GM12872 (cell line): ENCODE results near the gene TOMM5.

Experiments used
- CTCF ChIP-seq: IDR thresholded peaks from 3 replicates; pipeline ENCODE4 v1.5.1; 2011; ENCODE audit warnings: low read depth, mild to moderate bottlenecking, low read length, moderate library complexity; ENCODE audit not compliant: insufficient read depth

Gene TOMM5

GRCh38 chr9:37632479-37632878 lies 40.1 kb upstream of the TOMM5 start:
- TF ChIP-seq CTCF = no peak

GRCh38 chr9:37626708-37627292 lies 34.4 kb upstream of the TOMM5 start:
- no peak for TF ChIP-seq CTCF

- TF ChIP-seq CTCF = no peak
Measured at GRCh38 chr9:37625758-37626147, 33.4 kb upstream of the TOMM5 start.

- no peak for TF ChIP-seq CTCF
Measured at GRCh38 chr9:37625036-37625757, 32.8 kb upstream of the TOMM5 start.

- TF ChIP-seq CTCF = no peak
Measured at GRCh38 chr9:37624073-37624472, 31.7 kb upstream of the TOMM5 start.

GRCh38 chr9:37623267-37623666 lies 30.9 kb upstream of the TOMM5 start:
- TF ChIP-seq CTCF = no peak

GRCh38 chr9:37622462-37622861 lies 30.1 kb upstream of the TOMM5 start:
- TF ChIP-seq CTCF = no peak
